ENCODE results near the gene RALA.

RALA gene

GRCh38 chr7:39733881-39734632 lies 110.7 kb downstream of the RALA start:
- no peak for TF ChIP-seq CTCF (IDR thresholded peaks at IDR 0.05; ENCODE audit: insufficient read depth, low read depth, low read length, missing control alignments)
- peak; percentile 53 for DNase-seq (ENCODE audit: low read depth)
- H3K4me3 ChIP-seq (ENCODE audit: low read depth, low read length): peak overlapping the region; percentile 93

GRCh38 chr7:39734633-39735004 lies 111.2 kb downstream of the RALA start:
- TF ChIP-seq CTCF (IDR thresholded peaks at IDR 0.05; ENCODE audit: insufficient read depth, low read depth, low read length, missing control alignments): no peak
- H3K4me3 ChIP-seq (ENCODE audit: low read depth, low read length): peak overlapping the region; percentile 93
- DNase-seq (ENCODE audit: low read depth): no peak

- peak overlapping the region; percentile 93 for H3K4me3 ChIP-seq (ENCODE audit: low read depth, low read length)
- DNase-seq (ENCODE audit: low read depth): peak; percentile 38
- no peak for TF ChIP-seq CTCF (IDR thresholded peaks at IDR 0.05; ENCODE audit: insufficient read depth, low read depth, low read length, missing control alignments)
These were observed 112.5 kb downstream of the RALA start for GRCh38 chr7:39735903-39736302.

- H3K4me3 ChIP-seq (ENCODE audit: low read depth, low read length): no peak overlapping the region
- peak; percentile 56 for TF ChIP-seq CTCF (IDR thresholded peaks at IDR 0.05; ENCODE audit: insufficient read depth, low read depth, low read length, missing control alignments)
- DNase-seq (ENCODE audit: low read depth): peak; percentile 42
These were observed 118.7 kb downstream of the RALA start for GRCh38 chr7:39741942-39742623.

- no peak overlapping the region for H3K4me3 ChIP-seq (ENCODE audit: low read depth, low read length)
- no peak for TF ChIP-seq CTCF (IDR thresholded peaks at IDR 0.05; ENCODE audit: insufficient read depth, low read depth, low read length, missing control alignments)
- no peak for DNase-seq (ENCODE audit: low read depth)
These were observed 121.2 kb downstream of the RALA start for GRCh38 chr7:39744620-39745019.

- no peak for TF ChIP-seq CTCF (IDR thresholded peaks at IDR 0.05; ENCODE audit: insufficient read depth, low read depth, low read length, missing control alignments)
- no peak for DNase-seq (ENCODE audit: low read depth)
- H3K4me3 ChIP-seq (ENCODE audit: low read depth, low read length): no peak overlapping the region
These were observed 121.9 kb downstream of the RALA start for GRCh38 chr7:39745320-39745719.

Data from GM12865 (cell line).